Measurements from ENCODE around the gene ARSH.
"Not testable (repeated sequence)": the region's sequence is repeated elsewhere in the genome, so short reads cannot be mapped to it uniquely, and the experiment has no call there.

The ARSH gene

GRCh38 chrX:3044671-3045070 is 38.3 kb downstream of the ARSH start:
- DNase-seq: no peak

- DNase-seq: no peak
These were observed 40.2 kb downstream of the ARSH start for GRCh38 chrX:3046253-3047240.

- DNase-seq: not testable (repeated sequence)
These were observed 44.3 kb downstream of the ARSH start for GRCh38 chrX:3050523-3051175.

DNA sequence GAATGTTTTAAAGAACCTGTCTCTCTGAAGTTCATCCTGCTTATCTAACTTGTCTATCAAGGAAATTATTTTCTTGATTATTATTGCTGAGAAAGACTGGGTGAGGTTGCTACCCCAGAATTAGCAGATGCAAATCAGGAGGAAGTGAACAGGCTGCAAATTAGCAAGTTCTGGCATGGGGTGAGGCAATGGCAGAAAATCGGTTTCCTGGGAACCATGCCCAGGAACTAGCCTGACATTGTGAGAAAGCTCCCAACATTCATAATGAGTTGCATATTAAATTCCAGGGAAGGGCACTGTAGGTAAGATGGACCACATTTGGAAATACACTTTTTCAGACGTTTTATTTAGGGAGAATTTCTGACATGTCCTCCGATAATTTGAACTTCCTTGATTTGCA is 46.5 kb downstream of the ARSH start:
- no peak for DNase-seq

DNA sequence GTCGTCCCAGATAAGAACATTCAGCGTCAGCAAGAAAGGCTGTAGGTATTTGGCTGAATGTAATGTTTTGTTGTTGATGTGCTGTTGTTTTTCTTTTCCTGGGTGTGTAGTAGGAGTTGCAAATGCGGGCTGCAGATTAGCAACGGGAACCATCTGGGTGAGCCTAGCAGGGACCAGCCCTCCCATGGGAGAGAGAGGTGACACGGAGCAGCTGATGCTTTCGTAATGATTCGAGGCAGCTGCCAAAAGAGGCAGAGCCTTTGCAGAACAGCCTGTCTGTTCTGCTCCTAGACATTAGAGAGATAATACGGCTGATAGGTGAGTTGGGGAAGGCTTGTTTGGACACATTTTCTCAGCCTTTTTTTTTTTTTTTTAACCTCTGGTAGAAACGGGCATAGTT is 60.2 kb downstream of the ARSH start:
- no peak for DNase-seq

- no peak for DNase-seq
These were observed 69.6 kb downstream of the ARSH start for GRCh38 chrX:3075959-3076358.

DNA sequence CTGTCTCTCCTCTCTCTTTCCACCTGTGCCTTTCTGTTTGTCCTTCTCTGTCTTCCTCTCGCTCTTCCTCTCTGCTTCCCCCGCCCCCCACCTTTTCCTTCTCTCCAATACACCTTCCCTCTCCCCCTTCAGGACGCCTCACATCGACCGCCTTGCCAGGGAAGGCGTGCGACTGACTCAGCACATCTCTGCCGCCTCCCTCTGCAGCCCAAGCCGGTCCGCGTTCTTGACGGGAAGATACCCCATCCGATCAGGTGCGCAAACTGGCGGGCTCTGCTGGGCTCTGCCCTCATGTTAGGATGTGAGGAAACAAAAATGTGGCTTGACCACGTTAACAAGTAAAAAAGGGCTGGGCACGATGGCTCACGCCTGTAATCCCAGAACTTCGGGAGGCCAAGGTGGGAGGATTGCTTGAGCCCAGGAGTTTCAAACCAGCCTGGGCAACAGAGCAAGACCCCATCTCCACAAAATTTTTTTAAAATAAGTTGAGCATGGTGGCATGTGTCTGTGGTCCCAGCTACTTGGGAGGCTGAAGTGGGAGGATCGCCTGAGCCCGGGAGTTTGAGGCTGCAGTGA is 70.2 kb downstream of the ARSH start:
- DNase-seq: no peak
